Neuronal stem cell (in vitro differentiated cells): ENCODE results near the gene FAM236C.
"Not testable (repeated sequence)": the region's sequence is repeated elsewhere in the genome, so short reads cannot be mapped to it uniquely, and the experiment has no call there.

Source experiments
- DNase-seq: peaks from one replicate; pipeline ENCODE4 v3.0.0-alpha.2; 2013; ENCODE audit warnings: low spot score
- H2AFZ ChIP-seq: one replicate; pipeline ENCODE4 v1.6.1; 2013; ENCODE audit warnings: mild to moderate bottlenecking, low read length, inconsistent platforms
- H2AK5ac ChIP-seq: 2 replicates; pipeline ENCODE4 v1.6.1; 2013; ENCODE audit warnings: low read depth, mild to moderate bottlenecking, inconsistent platforms, low read length, moderate library complexity, mixed read lengths
- H2BK120ac ChIP-seq: 2 replicates; pipeline ENCODE4 v1.6.1; 2013; ENCODE audit warnings: low read depth, mild to moderate bottlenecking, inconsistent platforms, low read length, moderate library complexity, mixed read lengths
- H2BK12ac ChIP-seq: one replicate; pipeline ENCODE4 v1.6.1; 2013; ENCODE audit warnings: low read length, inconsistent platforms
- H2BK15ac ChIP-seq: 2 replicates; pipeline ENCODE4 v1.6.1; 2013; ENCODE audit warnings: mild to moderate bottlenecking, low read length, inconsistent platforms, mixed read lengths
- H2BK5ac ChIP-seq: one replicate; pipeline ENCODE4 v1.6.1; 2013; ENCODE audit warnings: inconsistent platforms, mild to moderate bottlenecking, low read length, moderate library complexity
- H3K14ac ChIP-seq: one replicate; pipeline ENCODE4 v1.6.1; 2013; ENCODE audit warnings: low read length, inconsistent platforms
- H3K18ac ChIP-seq: 2 replicates; pipeline ENCODE4 v1.6.1; 2013; ENCODE audit warnings: low read length, inconsistent platforms
- H3K23ac ChIP-seq: 2 replicates; pipeline ENCODE4 v1.6.1; 2013; ENCODE audit warnings: low read depth, mild to moderate bottlenecking, mixed read lengths, low read length, inconsistent platforms; ENCODE audit not compliant: poor library complexity
- H3K27ac ChIP-seq: replicated peaks from 3 replicates; pipeline ENCODE4 v1.5.1; 2013; ENCODE audit warnings: low read length, inconsistent platforms
- H3K27me3 ChIP-seq, 3 experiments: 2 replicates each; pipeline ENCODE4 v1.6.1; 2013; ENCODE audit warnings: low read length in 3 of 3, mild to moderate bottlenecking in 2 of 3, inconsistent platforms in 1 of 3, low read depth in 1 of 3, mixed read lengths in 1 of 3, moderate library complexity in 1 of 3; ENCODE audit not compliant: control insufficient read depth in 3 of 3, insufficient read depth in 3 of 3
- H3K36me3 ChIP-seq, 2 donors: replicated peaks in 1 of 2; 2 replicates each; pipeline ENCODE4 v1.6.1; 2013; ENCODE audit warnings: low read length in 2 of 2; ENCODE audit not compliant: control insufficient read depth in 2 of 2, insufficient read depth in 2 of 2
- H3K4ac ChIP-seq: 2 replicates; pipeline ENCODE4 v1.6.1; 2013; ENCODE audit warnings: inconsistent platforms, mild to moderate bottlenecking, low read length, moderate library complexity
- H3K4me1 ChIP-seq, 2 donors: 1 replicate in 1 of 2; 2 replicates in 1 of 2; pipeline ENCODE4 v1.6.1; 2013; ENCODE audit warnings: low read length in 2 of 2, low read depth in 1 of 2; ENCODE audit not compliant: control insufficient read depth in 2 of 2, insufficient read depth in 1 of 2
- H3K4me2 ChIP-seq: one replicate; pipeline ENCODE4 v1.6.1; 2013; ENCODE audit warnings: mild to moderate bottlenecking, low read length, inconsistent platforms; ENCODE audit not compliant: insufficient read depth, poor library complexity, severe bottlenecking
- H3K4me3 ChIP-seq, 2 donors: 2 replicates each; pipeline ENCODE4 v1.5.1; 2013; ENCODE audit warnings: low read length in 2 of 2, mild to moderate bottlenecking in 2 of 2, inconsistent platforms in 1 of 2, moderate library complexity in 1 of 2
- H3K79me1 ChIP-seq: one replicate; pipeline ENCODE4 v1.6.1; 2013; ENCODE audit warnings: low read depth, mild to moderate bottlenecking, inconsistent platforms, low read length, moderate library complexity
- H3K9ac ChIP-seq: one replicate; pipeline ENCODE4 v1.6.1; 2013; ENCODE audit warnings: mild to moderate bottlenecking, low read depth, low read length, inconsistent platforms; ENCODE audit not compliant: poor library complexity
- H3K9me3 ChIP-seq, 2 donors: replicated peaks in 1 of 2; 2 replicates each; pipeline versions ENCODE3 to v1.6.1; 2013; ENCODE audit warnings: low read length in 2 of 2, mild to moderate bottlenecking in 2 of 2, inconsistent platforms in 1 of 2, low read depth in 1 of 2, mixed read lengths in 1 of 2, moderate library complexity in 1 of 2; ENCODE audit not compliant: control insufficient read depth in 2 of 2, insufficient read depth in 1 of 2
- H4K8ac ChIP-seq: one replicate; pipeline ENCODE4 v1.6.1; 2013; ENCODE audit warnings: low read depth, mild to moderate bottlenecking, inconsistent platforms, low read length, moderate library complexity
- H4K91ac ChIP-seq: one replicate; pipeline ENCODE4 v1.6.1; 2013; ENCODE audit warnings: low read length, low read depth, mild to moderate bottlenecking, inconsistent platforms; ENCODE audit not compliant: poor library complexity
- WGBS, 2 donors: extraction: QIAGEN DNeasy Blood & Tissue Kit; methylation state at CpG; one replicate each; pipeline ENCODE4 v1.1.7; 2013; ENCODE audit warnings: missing lambda C conversion rate in 2 of 2, mixed read lengths in 1 of 2; ENCODE audit not compliant: insufficient read length in 2 of 2, insufficient replicate concordance in 1 of 2; ENCODE audit errors: extremely low coverage in 2 of 2; 5-methylcytosine and 5-hydroxymethylcytosine counted together

Gene FAM236C

GRCh38 chrX:72932283-72932682 is 19.9 kb downstream of the FAM236C start:
- not testable (repeated sequence) for H3K79me1 ChIP-seq, H3K4ac ChIP-seq, H3K4me3 ChIP-seq, H2BK5ac ChIP-seq, H2AFZ ChIP-seq, H3K18ac ChIP-seq, H4K91ac ChIP-seq, H3K36me3 ChIP-seq, H3K27ac ChIP-seq, H3K27me3 ChIP-seq, H2AK5ac ChIP-seq, H3K14ac ChIP-seq, H3K9me3 ChIP-seq, H3K4me2 ChIP-seq, H4K8ac ChIP-seq, H2BK120ac ChIP-seq, H2BK12ac ChIP-seq, H3K4me1 ChIP-seq, DNase-seq, H3K9ac ChIP-seq, H3K23ac ChIP-seq, H2BK15ac ChIP-seq
- no CpG with 5 or more reads among the region's 1 CpG for WGBS, 2 donors

DNA sequence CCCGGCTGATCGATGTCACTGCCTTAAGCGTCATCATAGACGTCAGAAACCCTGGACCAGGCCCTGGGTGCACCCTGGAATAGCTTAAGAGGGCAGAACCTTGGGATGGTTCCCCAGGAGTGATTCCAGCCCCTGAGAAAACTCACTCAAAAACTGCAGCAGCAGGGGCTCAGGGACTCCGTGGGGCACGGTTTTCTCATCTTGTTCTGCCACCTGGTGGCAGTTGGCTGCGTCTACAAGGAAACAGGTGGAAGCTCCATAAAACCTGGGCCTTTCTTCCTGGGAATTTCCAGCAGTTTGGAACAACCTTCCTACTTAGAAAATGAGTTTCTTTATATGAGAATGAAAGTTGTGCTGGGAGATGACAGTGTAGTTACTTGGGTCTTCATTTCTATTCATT is 24.0 kb downstream of the FAM236C start:
- H3K27ac ChIP-seq, H3K4me3 ChIP-seq, H2BK12ac ChIP-seq, H3K27me3 ChIP-seq, H2AFZ ChIP-seq, H3K79me1 ChIP-seq, H3K14ac ChIP-seq, H4K8ac ChIP-seq, H3K18ac ChIP-seq, H3K9me3 ChIP-seq, H2BK120ac ChIP-seq, H3K36me3 ChIP-seq, H3K23ac ChIP-seq, H3K4ac ChIP-seq, H3K4me2 ChIP-seq, H2AK5ac ChIP-seq, H3K4me1 ChIP-seq, H2BK5ac ChIP-seq, H2BK15ac ChIP-seq, H4K91ac ChIP-seq, DNase-seq, H3K9ac ChIP-seq: not testable (repeated sequence)
- WGBS, 2 donors = no CpG with 5 or more reads among the region's 7 CpGs

- not testable (repeated sequence) for H3K18ac ChIP-seq, H4K8ac ChIP-seq, H2BK15ac ChIP-seq, H3K36me3 ChIP-seq, H3K4me1 ChIP-seq, H3K27ac ChIP-seq, DNase-seq, H2BK12ac ChIP-seq, H4K91ac ChIP-seq, H2AK5ac ChIP-seq, H3K79me1 ChIP-seq, H3K9ac ChIP-seq, H3K27me3 ChIP-seq, H2BK120ac ChIP-seq, H3K4me2 ChIP-seq, H3K9me3 ChIP-seq, H2AFZ ChIP-seq, H2BK5ac ChIP-seq, H3K14ac ChIP-seq, H3K4ac ChIP-seq, H3K23ac ChIP-seq, H3K4me3 ChIP-seq
- no CpG with 5 or more reads among the region's 8 CpGs for WGBS, 2 donors
These were observed 24.6 kb downstream of the FAM236C start for GRCh38 chrX:72936882-72937455.

DNA sequence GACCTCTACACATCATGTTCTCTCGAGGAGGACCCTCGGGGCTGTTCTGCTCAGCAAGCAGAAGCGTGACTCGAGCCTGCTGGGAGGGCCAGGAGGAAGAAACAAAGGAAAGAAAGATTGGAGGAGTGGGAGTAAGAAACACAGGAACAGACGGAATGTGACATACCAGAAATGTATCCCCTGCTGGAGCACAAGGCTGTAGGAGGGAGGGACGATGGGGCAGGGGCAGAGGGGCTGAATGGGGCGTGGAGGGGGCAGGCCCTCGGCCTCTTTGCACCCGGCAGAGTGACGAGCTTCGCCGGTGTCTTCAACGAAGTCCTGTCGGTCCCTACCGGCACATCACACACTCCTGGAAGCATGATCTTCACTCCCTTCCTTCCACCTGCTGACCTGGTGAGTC is 25.5 kb downstream of the FAM236C start, which contains the start of gene FAM236A:
Gene FAM236A, plus strand, starts transcription at position 301 of the 400 bp plus-strand sequence. Its CDS starts 57 bp downstream, at position 358.
- H3K9ac ChIP-seq, H3K36me3 ChIP-seq, H2BK15ac ChIP-seq, H3K4me3 ChIP-seq, H3K23ac ChIP-seq, H3K14ac ChIP-seq, H2AK5ac ChIP-seq, H2BK120ac ChIP-seq, H3K4me1 ChIP-seq, H3K79me1 ChIP-seq, H3K27me3 ChIP-seq, H3K27ac ChIP-seq, H3K18ac ChIP-seq, H3K4ac ChIP-seq, DNase-seq, H3K9me3 ChIP-seq, H3K4me2 ChIP-seq, H2AFZ ChIP-seq, H2BK12ac ChIP-seq, H4K91ac ChIP-seq, H4K8ac ChIP-seq, H2BK5ac ChIP-seq: not testable (repeated sequence)
- WGBS, 2 donors = no CpG with 5 or more reads among the region's 15 CpGs
